ENCODE data around the gene F10.

The F10 gene

DNA sequence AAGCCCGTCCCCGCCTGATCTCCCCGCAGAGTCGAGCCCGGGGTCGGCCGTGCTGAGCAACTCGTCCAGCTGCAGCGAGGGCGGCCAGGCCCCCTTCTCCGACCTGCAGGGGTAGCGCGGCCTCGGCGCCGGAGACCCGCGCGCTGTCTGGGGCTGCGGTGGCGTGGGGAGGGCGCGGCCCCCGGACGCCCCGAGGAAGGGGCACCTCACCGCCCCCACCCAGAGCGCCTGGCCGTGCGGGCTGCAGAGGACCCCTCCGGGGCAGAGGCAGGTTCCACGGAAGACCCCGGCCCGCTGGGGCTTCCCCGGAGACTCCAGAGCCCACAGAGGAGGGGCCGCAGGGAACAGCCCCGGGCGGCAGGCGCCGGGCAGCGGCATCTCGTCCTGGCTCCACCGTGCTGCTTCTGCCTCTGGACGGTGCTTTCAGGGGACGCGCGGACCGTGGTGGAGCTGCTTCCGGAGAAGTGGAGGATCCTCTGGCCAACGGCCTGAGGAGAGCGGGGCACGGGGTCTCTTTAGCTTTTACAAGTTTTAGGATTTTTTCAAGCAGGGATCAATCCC is 25.8 kb upstream of the F10 start:
- Histone ChIP-seq H3K4me3 (ENCODE audit: insufficient read depth, low read length, poor library complexity, severe bottlenecking) (no peak overlapping the region), H2AFZ (ENCODE audit: low read depth, low read length, severe bottlenecking) (no peak overlapping the region), H3K27ac (ENCODE audit: low read depth, low read length) (no peak overlapping the region), H3F3A (ENCODE audit: insufficient read depth) (no peaks in the 10 kb centered on the region), H3K36me3 (ENCODE audit: low read length) (no peaks in the 10 kb centered on the region), H3K9me2 (replicated peaks; ENCODE audit: insufficient read depth, low read length) (no peaks in the 10 kb centered on the region), H4K20me1 (ENCODE audit: low read depth, low read length) (no peaks in the 10 kb centered on the region), H3K27me3 (ENCODE audit: low read length) (0 out of 2 replicates have a peak, but pooled peaks cover 3% of the 10 kb centered on the region), H3K79me2 (ENCODE audit: insufficient read depth, low read length) (no peaks in the 10 kb centered on the region), H3K9me3 (ENCODE audit: insufficient read depth, low read length) (no peaks in the 10 kb centered on the region), H3K4me2 (ENCODE audit: low read depth, low read length, poor library complexity, severe bottlenecking) (no peak overlapping the region), H3K9ac (ENCODE audit: low read length) (no peak overlapping the region)
- TF ChIP-seq, protein P1, sequence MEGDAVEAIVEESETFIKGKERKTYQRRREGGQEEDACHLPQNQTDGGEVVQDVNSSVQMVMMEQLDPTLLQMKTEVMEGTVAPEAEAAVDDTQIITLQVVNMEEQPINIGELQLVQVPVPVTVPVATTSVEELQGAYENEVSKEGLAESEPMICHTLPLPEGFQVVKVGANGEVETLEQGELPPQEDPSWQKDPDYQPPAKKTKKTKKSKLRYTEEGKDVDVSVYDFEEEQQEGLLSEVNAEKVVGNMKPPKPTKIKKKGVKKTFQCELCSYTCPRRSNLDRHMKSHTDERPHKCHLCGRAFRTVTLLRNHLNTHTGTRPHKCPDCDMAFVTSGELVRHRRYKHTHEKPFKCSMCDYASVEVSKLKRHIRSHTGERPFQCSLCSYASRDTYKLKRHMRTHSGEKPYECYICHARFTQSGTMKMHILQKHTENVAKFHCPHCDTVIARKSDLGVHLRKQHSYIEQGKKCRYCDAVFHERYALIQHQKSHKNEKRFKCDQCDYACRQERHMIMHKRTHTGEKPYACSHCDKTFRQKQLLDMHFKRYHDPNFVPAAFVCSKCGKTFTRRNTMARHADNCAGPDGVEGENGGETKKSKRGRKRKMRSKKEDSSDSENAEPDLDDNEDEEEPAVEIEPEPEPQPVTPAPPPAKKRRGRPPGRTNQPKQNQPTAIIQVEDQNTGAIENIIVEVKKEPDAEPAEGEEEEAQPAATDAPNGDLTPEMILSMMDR (IDR thresholded peaks at IDR 0.05; ENCODE audit: insufficient read depth, low read length, poor library complexity, severe bottlenecking): no peak

DNA sequence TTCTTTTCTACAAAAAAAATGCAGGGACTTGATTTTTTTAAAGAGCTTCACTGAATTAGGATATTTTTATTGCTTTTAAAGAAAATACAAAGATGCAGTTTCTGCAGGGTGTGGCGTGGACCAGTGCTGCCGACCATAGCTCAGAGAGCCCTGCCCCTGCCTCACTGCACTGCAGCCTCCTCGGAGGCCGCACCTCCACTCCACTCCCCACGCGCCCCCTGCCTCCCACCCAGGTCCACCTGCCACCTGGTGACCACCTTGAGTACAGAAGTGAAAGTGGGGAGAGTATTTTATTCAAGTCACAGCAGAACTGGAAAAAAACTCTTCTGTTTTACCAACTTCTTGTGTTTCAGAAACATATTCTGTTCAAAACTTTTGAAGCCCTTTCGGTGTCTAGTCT is 24.9 kb upstream of the F10 start:
- TF ChIP-seq, protein P1 (IDR thresholded peaks at IDR 0.05; ENCODE audit: insufficient read depth, low read length, poor library complexity, severe bottlenecking): no peak
- no peak for TF ChIP-seq EZH2phosphoT487 (conservative IDR thresholded peaks at IDR 0.05; ENCODE audit: low read length)
- 0 out of 2 replicates have a peak, but pooled peaks cover 3% of the 10 kb centered on the region for H3K27me3 ChIP-seq (ENCODE audit: low read length)
- H3K27ac ChIP-seq (ENCODE audit: low read depth, low read length): no peak overlapping the region

DNA sequence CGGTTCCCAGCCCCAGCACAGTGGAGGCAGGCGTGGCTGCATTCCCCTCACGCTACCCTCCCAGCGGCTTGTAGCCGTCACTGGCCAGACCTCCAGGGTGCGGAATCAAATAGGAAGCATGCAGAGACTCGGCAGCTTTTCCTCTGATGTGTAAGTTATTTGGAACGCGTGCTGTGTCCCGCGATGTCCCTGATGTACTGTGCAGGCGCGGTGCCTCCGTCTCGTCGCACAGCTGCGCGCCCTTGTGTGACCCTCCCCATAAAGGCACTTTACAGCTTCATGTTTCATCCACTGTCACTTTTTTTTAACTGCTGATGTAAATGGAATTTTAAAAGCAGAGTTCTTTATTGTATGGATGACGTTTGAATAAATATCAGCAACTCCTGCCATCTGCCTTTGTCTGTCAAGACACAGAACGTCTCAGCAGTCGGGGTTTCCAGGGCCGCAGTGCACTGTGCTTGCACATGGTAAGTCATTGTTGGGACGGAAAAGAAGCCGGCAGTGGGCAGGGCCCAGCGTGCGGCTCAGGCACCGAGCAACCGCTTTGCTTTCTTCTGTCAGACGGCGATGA is 24.4 kb upstream of the F10 start:
- TF ChIP-seq, protein P1 (IDR thresholded peaks at IDR 0.05; ENCODE audit: insufficient read depth, low read length, poor library complexity, severe bottlenecking): no peak
- no peak for TF ChIP-seq EZH2phosphoT487 (conservative IDR thresholded peaks at IDR 0.05; ENCODE audit: low read length)
- H3K27me3 ChIP-seq (ENCODE audit: low read length): 0 out of 2 replicates have a peak, but pooled peaks cover 3% of the 10 kb centered on the region
- no peaks in the 10 kb centered on the region for H3K79me2 ChIP-seq (ENCODE audit: insufficient read depth, low read length)
- no peaks in the 10 kb centered on the region for H3K9me3 ChIP-seq (ENCODE audit: insufficient read depth, low read length)
- no peak overlapping the region for H3K9ac ChIP-seq (ENCODE audit: low read length)
- H2AFZ ChIP-seq (ENCODE audit: low read depth, low read length, severe bottlenecking): no peak overlapping the region
- H3K27ac ChIP-seq (ENCODE audit: low read depth, low read length): no peak overlapping the region
- H3K4me2 ChIP-seq (ENCODE audit: low read depth, low read length, poor library complexity, severe bottlenecking): no peak overlapping the region
- no peaks in the 10 kb centered on the region for H3F3A ChIP-seq (ENCODE audit: insufficient read depth)
- H3K36me3 ChIP-seq (ENCODE audit: low read length): no peaks in the 10 kb centered on the region
- H3K4me3 ChIP-seq (ENCODE audit: insufficient read depth, low read length, poor library complexity, severe bottlenecking): no peak overlapping the region
- no peaks in the 10 kb centered on the region for H4K20me1 ChIP-seq (ENCODE audit: low read depth, low read length)
- no peaks in the 10 kb centered on the region for H3K9me2 ChIP-seq (replicated peaks; ENCODE audit: insufficient read depth, low read length)

More for the DNA sequence above, 24.9 kb upstream of the F10 start:
- Histone ChIP-seq H3K4me2 (ENCODE audit: low read depth, low read length, poor library complexity, severe bottlenecking) (no peak overlapping the region), H3K36me3 (ENCODE audit: low read length) (no peaks in the 10 kb centered on the region), H3K9ac (ENCODE audit: low read length) (no peak overlapping the region), H3K9me2 (replicated peaks; ENCODE audit: insufficient read depth, low read length) (no peaks in the 10 kb centered on the region), H4K20me1 (ENCODE audit: low read depth, low read length) (no peaks in the 10 kb centered on the region), H3K79me2 (ENCODE audit: insufficient read depth, low read length) (no peaks in the 10 kb centered on the region), H3K9me3 (ENCODE audit: insufficient read depth, low read length) (no peaks in the 10 kb centered on the region), H3F3A (ENCODE audit: insufficient read depth) (no peaks in the 10 kb centered on the region), H2AFZ (ENCODE audit: low read depth, low read length, severe bottlenecking) (no peak overlapping the region), H3K4me3 (ENCODE audit: insufficient read depth, low read length, poor library complexity, severe bottlenecking) (no peak overlapping the region)
